Colonic mucosa (tissue), 4 donors: Measurements from ENCODE around the gene TMEM208. TPM values are rescaled to one million over a fixed set of nuclear protein-coding genes. Genes with fewer than 3 reads are reported as not detected.

ENCODE experiments used
- DNase-seq: peaks from one replicate; pipeline ENCODE4 v3.0.0-alpha.2; 2020
- H3K27ac ChIP-seq: fragments of 200-600 bp; one replicate; pipeline ENCODE4 v1.8.0; 2021
- H3K27me3 ChIP-seq: fragments of 200-600 bp; one replicate; pipeline ENCODE4 v1.8.0; 2021
- H3K36me3 ChIP-seq: fragments of 200-600 bp; one replicate; pipeline ENCODE4 v1.8.0; 2021
- H3K4me1 ChIP-seq: fragments of 200-600 bp; one replicate; pipeline ENCODE4 v1.8.0; 2021; ENCODE audit warnings: mild to moderate bottlenecking
- H3K4me3 ChIP-seq: fragments of 200-600 bp; one replicate; pipeline ENCODE4 v1.8.0; 2021
- H3K9ac ChIP-seq, 2 donors: one replicate each; pipeline ENCODE4 v1.7.0; 2013; ENCODE audit warnings: control low read depth in 2 of 2, low read depth in 2 of 2, low read length in 2 of 2
- H3K9me3 ChIP-seq: fragments of 200-600 bp; one replicate; pipeline ENCODE4 v1.8.0; 2021
- intact Hi-C: fragments of 100-400 bp; cut with DNase I; formaldehyde crosslinking; loops from one replicate; pipeline ENCODE4 v1.14.1; 2022
- total RNA-seq, 2 donors: library from RNA; stranded (reverse); fragmentation: NEBNext Ultra II Directional in 1 of 2; extraction: Animal tissue kit (Norgen Biotek cat#: 25700) in 1 of 2; gene quantifications; one replicate each; pipeline ENCODE4 v1.2.1, GENCODE V29; 2021
- TF ChIP-seq, protein P1 (sequence below): fragments of 200-600 bp; IDR thresholded peaks from one replicate; pipeline ENCODE4 v1.8.0; 2022; ENCODE audit warnings: antibody characterized with exemption, mild to moderate bottlenecking
- donor health status: healthy.
- donor health status: DM: no; HTN: no; CAD: no.
- donor health status: DM: no; HTN: no; CAD: no.

TMEM208 gene
- total RNA-seq, 2 donors from 2014 or later: 42.8 to 69.0 TPM

DNA sequence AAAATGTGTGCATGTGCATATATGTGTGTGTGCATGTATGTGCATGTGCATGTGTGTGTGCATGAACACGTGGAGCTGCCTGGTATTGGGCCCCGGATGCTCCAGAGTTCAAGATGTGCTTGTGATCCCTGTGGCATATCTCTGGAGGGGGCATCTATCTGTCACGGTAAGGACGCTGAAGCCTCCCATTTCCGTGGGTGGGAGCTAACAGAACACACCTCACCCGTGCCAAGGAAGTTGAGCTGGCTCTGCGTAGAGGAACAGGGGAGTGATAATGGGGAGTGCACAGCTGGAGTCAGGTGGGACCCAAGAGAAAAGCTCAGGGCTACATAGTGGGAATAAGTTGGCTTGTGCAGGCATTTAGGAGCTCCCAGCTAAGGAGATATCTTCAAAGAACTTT, 15.3 kb upstream of the TMEM208 start:
- no peak overlapping the region for H3K4me3 ChIP-seq
- H3K9ac ChIP-seq: no peak overlapping the region
- intact Hi-C loops: no loop called here
- no peak for DNase-seq
- TF ChIP-seq, protein P1, sequence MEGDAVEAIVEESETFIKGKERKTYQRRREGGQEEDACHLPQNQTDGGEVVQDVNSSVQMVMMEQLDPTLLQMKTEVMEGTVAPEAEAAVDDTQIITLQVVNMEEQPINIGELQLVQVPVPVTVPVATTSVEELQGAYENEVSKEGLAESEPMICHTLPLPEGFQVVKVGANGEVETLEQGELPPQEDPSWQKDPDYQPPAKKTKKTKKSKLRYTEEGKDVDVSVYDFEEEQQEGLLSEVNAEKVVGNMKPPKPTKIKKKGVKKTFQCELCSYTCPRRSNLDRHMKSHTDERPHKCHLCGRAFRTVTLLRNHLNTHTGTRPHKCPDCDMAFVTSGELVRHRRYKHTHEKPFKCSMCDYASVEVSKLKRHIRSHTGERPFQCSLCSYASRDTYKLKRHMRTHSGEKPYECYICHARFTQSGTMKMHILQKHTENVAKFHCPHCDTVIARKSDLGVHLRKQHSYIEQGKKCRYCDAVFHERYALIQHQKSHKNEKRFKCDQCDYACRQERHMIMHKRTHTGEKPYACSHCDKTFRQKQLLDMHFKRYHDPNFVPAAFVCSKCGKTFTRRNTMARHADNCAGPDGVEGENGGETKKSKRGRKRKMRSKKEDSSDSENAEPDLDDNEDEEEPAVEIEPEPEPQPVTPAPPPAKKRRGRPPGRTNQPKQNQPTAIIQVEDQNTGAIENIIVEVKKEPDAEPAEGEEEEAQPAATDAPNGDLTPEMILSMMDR: no peak
- no peaks in the 10 kb centered on the region for H3K36me3 ChIP-seq
- no peaks in the 10 kb centered on the region for H3K4me1 ChIP-seq
- H3K9me3 ChIP-seq: no peaks in the 10 kb centered on the region
- no peaks in the 10 kb centered on the region for H3K27me3 ChIP-seq
- H3K27ac ChIP-seq: no peak overlapping the region

DNA sequence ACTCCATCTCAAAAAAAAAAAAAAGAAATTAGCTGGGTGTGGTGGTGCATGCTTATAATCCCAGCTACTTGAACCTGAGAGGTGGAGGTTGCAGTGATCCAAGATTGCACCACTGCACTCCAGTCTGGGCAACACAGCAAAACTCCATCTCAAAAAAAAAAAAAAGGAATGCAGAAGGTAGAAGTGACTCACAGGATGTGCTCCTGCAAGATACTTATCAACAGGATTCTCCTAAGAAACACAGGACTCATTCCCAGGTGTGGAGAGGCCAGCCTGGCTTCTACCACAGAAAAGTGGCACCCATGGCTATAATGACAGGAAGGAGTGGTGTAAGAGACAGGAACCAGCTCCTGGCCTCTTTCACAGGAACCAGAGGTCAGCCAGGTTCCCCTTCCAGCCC, 14.2 kb upstream of the TMEM208 start:
- TF ChIP-seq, protein P1: no peak
- intact Hi-C loops: no loop called here

DNA sequence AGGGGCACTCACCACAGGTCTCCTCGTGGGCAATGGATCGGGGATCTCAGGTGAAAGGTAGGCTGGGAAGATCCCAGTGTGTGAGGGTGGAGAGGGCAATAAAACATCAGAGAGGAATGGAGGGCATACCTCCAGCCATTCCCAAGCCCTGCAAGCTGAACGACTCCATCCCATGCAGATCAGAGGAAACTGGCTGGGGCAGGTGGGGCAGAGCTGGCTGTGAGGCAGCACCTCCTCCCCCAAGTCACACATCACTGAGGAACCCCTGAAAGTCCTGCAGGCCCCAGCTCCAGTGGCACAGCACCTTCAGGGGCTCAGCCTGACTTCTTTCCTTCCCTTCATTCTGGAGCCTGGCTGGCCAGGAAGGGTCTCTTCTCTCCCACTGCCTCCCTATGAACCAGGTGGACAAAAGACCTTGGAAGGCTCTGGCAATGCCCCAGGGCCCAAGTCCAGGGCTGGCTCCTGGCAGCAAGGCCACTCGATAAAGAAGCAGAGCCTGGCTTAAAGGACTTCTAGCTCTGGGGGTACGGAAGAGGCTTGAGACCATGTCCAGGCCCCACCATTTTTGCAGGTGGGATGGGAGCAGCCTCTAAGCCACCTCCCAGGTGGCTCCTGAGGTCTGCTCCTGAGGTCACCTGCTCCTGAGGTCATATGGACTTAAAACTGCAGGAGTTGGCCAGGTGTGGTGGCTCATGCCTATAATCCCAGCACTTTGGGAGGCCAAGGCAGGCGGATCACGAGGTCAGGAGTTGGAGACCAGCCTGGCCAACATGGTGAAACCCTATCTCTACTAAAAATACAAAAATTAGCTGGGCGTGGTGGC, 13.5 kb upstream of the TMEM208 start:
- intact Hi-C loops: no loop called here
- H3K36me3 ChIP-seq: no peaks in the 10 kb centered on the region
- H3K4me3 ChIP-seq: no peak overlapping the region
- no peaks in the 10 kb centered on the region for H3K9me3 ChIP-seq
- no peak for DNase-seq
- H3K27ac ChIP-seq: no peak overlapping the region
- TF ChIP-seq, protein P1: no peak
- H3K9ac ChIP-seq: no peak overlapping the region
- H3K27me3 ChIP-seq: no peaks in the 10 kb centered on the region
- H3K4me1 ChIP-seq: no peaks in the 10 kb centered on the region

More for the DNA sequence above, 14.2 kb upstream of the TMEM208 start:
- Histone ChIP-seq H3K4me1 (no peaks in the 10 kb centered on the region), H3K27ac (no peak overlapping the region), H3K9me3 (no peaks in the 10 kb centered on the region), H3K9ac (no peak overlapping the region), H3K4me3 (no peak overlapping the region), H3K36me3 (no peaks in the 10 kb centered on the region), H3K27me3 (no peaks in the 10 kb centered on the region)
- no peak for DNase-seq

- no peak overlapping the region for H3K9ac ChIP-seq
- H3K27ac ChIP-seq: no peak overlapping the region
- H3K27me3 ChIP-seq: no peaks in the 10 kb centered on the region
- intact Hi-C loops: no loop called here
- no peaks in the 10 kb centered on the region for H3K36me3 ChIP-seq
- no peaks in the 10 kb centered on the region for H3K4me1 ChIP-seq
- no peak for DNase-seq
- TF ChIP-seq, protein P1: no peak
- H3K4me3 ChIP-seq: no peak overlapping the region
- H3K9me3 ChIP-seq: no peaks in the 10 kb centered on the region
These were observed 11.2 kb upstream of the TMEM208 start for GRCh38 chr16:67215706-67216105.

- Histone ChIP-seq H3K27me3 (no peaks in the 10 kb centered on the region), H3K36me3 (no peaks in the 10 kb centered on the region), H3K9ac (no peak overlapping the region), H3K27ac (no peak overlapping the region), H3K4me1 (no peaks in the 10 kb centered on the region), H3K9me3 (no peaks in the 10 kb centered on the region), H3K4me3 (no peak overlapping the region)
- intact Hi-C loops: no loop called here
- TF ChIP-seq, protein P1: no peak
- DNase-seq: no peak
These were observed 10.1 kb upstream of the TMEM208 start for GRCh38 chr16:67216612-67217490.
